Measurements from ENCODE around the gene ZNF205. TPM values are rescaled to one million over a fixed set of nuclear protein-coding genes. Genes with fewer than 3 reads are reported as not detected.
A peak's percentile ranks its signal among the peaks of the same experiment; 100 is the strongest.

ZNF205 gene
- total and polyA plus RNA-seq, 9 of the 15 experiments (the other 6 are each of a cell fraction or from before 2014, with no cell fraction given) = 2.4 to 11.8 (median 5.1) TPM; not detected in 2

- TF ChIP-seq, protein P1, sequence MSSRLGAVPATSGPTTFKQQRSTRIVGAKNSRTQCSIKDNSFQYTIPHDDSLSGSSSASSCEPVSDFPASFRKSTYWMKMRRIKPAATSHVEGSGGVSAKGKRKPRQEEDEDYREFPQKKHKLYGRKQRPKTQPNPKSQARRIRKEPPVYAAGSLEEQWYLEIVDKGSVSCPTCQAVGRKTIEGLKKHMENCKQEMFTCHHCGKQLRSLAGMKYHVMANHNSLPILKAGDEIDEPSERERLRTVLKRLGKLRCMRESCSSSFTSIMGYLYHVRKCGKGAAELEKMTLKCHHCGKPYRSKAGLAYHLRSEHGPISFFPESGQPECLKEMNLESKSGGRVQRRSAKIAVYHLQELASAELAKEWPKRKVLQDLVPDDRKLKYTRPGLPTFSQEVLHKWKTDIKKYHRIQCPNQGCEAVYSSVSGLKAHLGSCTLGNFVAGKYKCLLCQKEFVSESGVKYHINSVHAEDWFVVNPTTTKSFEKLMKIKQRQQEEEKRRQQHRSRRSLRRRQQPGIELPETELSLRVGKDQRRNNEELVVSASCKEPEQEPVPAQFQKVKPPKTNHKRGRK (tag; IDR thresholded peaks at IDR 0.05) = no peak
- no peak for TF ChIP-seq MAFG (tag; conservative IDR thresholded peaks at IDR 0.05)
- TF ChIP-seq HLTF (IDR thresholded peaks at IDR 0.05) = peak; percentile 78; the same call in 1 of the 2 replicates
- TF ChIP-seq C11orf30 (IDR thresholded peaks at IDR 0.05; ENCODE audit: low read depth) = no peak
- TF ChIP-seq OTX1 (CRISPR knock-in tag; IDR thresholded peaks at IDR 0.05) = no peak
- no peak for TF ChIP-seq WHSC1 (IDR thresholded peaks at IDR 0.05; ENCODE audit: low read length)
- TF ChIP-seq, protein P2, sequence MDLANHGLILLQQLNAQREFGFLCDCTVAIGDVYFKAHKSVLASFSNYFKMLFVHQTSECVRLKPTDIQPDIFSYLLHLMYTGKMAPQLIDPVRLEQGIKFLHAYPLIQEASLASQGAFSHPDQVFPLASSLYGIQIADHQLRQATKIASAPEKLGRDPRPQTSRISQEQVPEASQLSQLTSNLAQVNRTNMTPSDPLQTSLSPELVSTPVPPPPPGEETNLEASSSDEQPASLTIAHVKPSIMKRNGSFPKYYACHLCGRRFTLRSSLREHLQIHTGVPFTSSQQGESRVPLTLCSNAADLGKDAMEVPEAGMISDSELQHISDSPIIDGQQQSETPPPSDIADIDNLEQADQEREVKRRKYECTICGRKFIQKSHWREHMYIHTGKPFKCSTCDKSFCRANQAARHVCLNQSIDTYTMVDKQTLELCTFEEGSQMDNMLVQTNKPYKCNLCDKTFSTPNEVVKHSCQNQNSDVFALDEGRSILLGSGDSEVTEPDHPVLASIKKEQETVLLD (IDR thresholded peaks at IDR 0.05) = 0 out of 2 replicates have a peak, but pooled peaks have one; percentile 43
- no peak for TF ChIP-seq GATAD2B (IDR thresholded peaks at IDR 0.05; ENCODE audit: borderline replicate concordance)
- no peak for TF ChIP-seq MEF2A (IDR thresholded peaks at IDR 0.05; ENCODE audit: control insufficient read depth, low read depth, low read length)
- peak; percentile 95 for TF ChIP-seq POLR3A (IDR thresholded peaks at IDR 0.05; ENCODE audit: borderline replicate concordance, extremely low read depth, insufficient read depth, insufficient read length)
- TF ChIP-seq TBL1XR1 (IDR thresholded peaks at IDR 0.05; ENCODE audit: low read length in 2 of 2) = peak; percentile 49 to 97; a peak in 3 of 4 replicates
- TF ChIP-seq KLF6 (CRISPR knock-in tag; IDR thresholded peaks at IDR 0.05; ENCODE audit: borderline replicate concordance) = no peak
- TF ChIP-seq SMARCA4 (IDR thresholded peaks at IDR 0.05) = no peak
- TF ChIP-seq MYBL2 (IDR thresholded peaks at IDR 0.05; ENCODE audit: low read depth) = no peak
- no peak for TF ChIP-seq MYBL2 (CRISPR knock-in tag; IDR thresholded peaks at IDR 0.05; ENCODE audit: borderline replicate concordance)
- TF ChIP-seq ZNF239 (CRISPR knock-in tag; IDR thresholded peaks at IDR 0.05) = no peak
- no peak for TF ChIP-seq KAT8 (IDR thresholded peaks at IDR 0.05; ENCODE audit: low read depth)
- TF ChIP-seq THRAP3 (IDR thresholded peaks at IDR 0.05; ENCODE audit: borderline replicate concordance) = no peak
- TF ChIP-seq CEBPZ (IDR thresholded peaks at IDR 0.05; ENCODE audit: borderline replicate concordance, low read depth, low read length) = no peak
- TF ChIP-seq RNF219 (CRISPR knock-in tag; IDR thresholded peaks at IDR 0.05) = no peak
Measured at GRCh38 chr16:3150346-3151218, 38.2 kb downstream of the ZNF205 start (continued).
